Measurements from ENCODE around the gene SUN3.
A peak's percentile ranks its signal among the peaks of the same experiment; 100 is the strongest.
"Not testable (repeated sequence)": the region's sequence is repeated elsewhere in the genome, so short reads cannot be mapped to it uniquely, and the experiment has no call there.

Gene SUN3

DNA sequence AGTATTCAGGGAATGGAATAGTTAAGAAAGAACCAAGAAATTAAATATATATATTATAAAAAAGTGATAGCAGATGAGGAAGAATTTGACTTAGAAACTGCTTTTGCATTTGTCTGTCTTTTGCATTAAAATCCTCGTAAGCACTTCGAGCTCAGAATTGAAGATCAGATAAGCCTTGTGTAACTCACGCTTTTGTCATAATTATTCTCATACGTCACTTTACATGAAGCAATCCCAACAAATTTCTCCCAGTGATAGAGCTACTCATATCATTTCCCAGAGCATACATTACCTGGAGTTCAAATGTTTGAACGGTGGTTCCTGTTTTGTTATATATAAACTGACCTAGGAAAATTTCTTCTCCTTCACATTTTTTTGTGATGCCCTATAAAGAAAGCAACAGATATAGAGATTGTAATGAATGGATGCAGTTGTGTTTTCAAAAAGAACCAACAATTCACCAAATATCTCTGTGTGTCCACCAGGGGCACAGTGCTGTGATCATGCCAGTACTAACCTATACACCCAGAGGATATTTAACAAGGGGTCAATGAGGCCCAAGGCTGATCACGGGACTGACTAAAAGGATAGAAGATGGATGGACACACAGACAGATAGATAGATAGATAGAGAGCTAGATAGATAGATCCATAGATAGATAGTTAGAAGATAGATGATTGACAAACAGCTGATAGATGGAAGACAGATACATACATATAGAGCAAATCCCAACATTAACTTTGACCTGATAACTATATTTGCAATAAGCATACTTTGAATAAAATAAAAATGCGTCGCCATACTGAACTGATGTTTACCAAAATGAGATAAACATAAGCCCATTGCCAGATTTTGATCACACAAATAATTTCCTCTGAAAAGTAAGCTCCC lies 40.2 kb downstream of the SUN3 start:
- in situ Hi-C loops (cut with HindIII; ENCODE audit: low pct_unique_long_range_greater_than_20kb, low sequenced_read_pairs): no loop called here
- no peak for DNase-seq (ENCODE audit: low read depth in 1 of 2, low spot score in 1 of 2)
- no peak for TF ChIP-seq JUND (IDR thresholded peaks at IDR 0.05; ENCODE audit: low read depth)

DNA sequence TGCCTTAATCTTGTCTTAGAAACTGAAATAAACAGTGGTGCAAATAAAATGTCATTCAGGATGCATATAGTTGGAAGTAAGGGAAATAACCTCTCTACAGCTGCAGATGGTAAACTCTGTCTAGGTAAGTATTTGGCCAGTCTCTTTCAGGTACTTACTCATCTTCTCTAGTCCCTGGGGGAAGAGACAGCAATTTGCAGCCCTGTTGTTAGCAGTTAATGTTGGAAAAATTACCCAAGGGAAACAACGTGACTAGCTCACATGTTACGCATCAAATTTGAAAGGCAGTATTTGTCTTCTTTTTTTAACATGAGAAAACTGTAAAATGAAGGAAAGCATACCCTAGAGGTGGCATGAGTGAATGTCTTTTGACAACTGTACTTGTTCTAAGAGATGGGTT lies 46.3 kb downstream of the SUN3 start:
- TF ChIP-seq JUND (IDR thresholded peaks at IDR 0.05; ENCODE audit: low read depth): no peak
- no peak for DNase-seq (ENCODE audit: low read depth in 1 of 2, low spot score in 1 of 2)
- in situ Hi-C loops (cut with HindIII; ENCODE audit: low pct_unique_long_range_greater_than_20kb, low sequenced_read_pairs): no loop called here

DNA sequence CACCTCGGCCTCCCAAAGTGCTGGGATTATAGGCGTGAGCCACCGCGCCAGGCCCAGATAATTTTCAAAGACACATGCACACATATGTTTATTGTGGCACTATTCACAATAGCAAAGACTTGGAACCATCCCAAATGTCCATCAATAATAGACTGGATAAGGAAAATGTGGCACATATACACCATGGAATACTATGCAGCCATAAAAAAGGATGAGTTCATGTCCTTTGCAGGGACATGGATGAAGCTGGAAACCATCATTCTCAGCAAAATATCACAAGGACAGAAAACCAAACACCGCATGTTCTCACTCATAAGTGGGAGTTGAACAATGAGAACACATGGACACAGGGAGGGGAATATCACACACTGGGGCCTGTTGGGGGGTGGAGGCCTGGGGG lies 48.3 kb downstream of the SUN3 start:
- in situ Hi-C loops (cut with HindIII; ENCODE audit: low pct_unique_long_range_greater_than_20kb, low sequenced_read_pairs); DNase-seq (ENCODE audit: low read depth in 1 of 2, low spot score in 1 of 2): not testable (repeated sequence)

DNA sequence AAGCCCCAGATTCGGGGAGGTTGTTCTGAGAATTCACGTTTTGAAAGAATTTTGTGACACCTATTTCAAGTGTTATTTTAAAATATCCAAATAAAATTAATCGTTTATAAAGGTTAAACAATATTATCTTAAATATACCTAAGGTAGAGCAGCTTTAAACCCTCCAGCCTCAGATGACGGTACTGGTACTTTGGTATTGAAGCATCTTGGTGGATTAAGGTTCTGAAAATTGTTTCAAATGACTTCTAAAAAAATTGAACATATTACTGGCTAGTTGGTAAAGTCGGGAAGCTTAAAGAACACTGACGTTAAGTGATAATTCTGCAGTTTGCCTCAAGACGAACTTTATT lies 49.1 kb downstream of the SUN3 start:
- no peak for TF ChIP-seq JUND (IDR thresholded peaks at IDR 0.05; ENCODE audit: low read depth)
- DNase-seq (ENCODE audit: low read depth in 1 of 2, low spot score in 1 of 2): no peak
- in situ Hi-C loops (cut with HindIII; ENCODE audit: low pct_unique_long_range_greater_than_20kb, low sequenced_read_pairs): no loop called here

DNA sequence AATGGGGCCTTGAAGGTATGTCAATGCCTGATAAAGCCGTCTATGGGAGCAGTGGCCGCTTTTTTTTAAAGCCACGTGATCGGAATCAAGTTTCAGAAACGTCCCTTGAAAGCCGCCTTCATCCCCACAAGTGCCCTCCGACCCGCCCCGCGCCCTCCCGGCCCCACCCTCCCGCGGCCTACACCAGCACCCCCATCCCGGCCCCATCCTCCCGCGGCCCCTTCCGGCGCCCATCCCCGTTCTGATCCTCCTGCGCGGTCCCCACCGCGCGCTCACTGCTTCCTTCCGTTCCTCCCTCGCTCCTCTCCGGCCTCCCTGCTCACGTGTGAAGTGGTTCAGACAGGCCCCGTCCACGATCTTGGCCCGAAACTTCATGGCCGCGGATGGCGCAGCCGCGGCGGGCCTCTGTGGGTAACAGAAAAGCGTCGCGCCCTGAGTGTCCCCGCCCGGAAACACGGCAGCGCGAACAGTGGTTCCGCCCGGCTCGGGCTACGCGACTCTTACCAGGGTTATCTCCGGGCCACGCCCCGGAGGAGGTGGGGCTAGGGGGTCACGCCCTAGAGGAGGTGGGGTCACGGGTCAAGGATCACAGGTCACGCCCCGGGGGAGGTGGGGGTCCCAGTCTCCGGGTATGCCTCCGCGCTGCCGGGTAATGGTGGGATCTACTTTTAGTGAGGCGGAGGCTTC lies 49.6 kb downstream of the SUN3 start, which contains the start of gene HUS1:
Gene HUS1, minus strand, starts transcription at position 471 of the 687 bp plus-strand sequence. Its CDS starts 96 bp downstream, at position 375.
- in situ Hi-C loops (cut with HindIII; ENCODE audit: low pct_unique_long_range_greater_than_20kb, low sequenced_read_pairs): no loop called here
- peak; percentile 90 to 94 for DNase-seq (ENCODE audit: low read depth in 1 of 2, low spot score in 1 of 2)
- TF ChIP-seq JUND (IDR thresholded peaks at IDR 0.05; ENCODE audit: low read depth): no peak

DNA sequence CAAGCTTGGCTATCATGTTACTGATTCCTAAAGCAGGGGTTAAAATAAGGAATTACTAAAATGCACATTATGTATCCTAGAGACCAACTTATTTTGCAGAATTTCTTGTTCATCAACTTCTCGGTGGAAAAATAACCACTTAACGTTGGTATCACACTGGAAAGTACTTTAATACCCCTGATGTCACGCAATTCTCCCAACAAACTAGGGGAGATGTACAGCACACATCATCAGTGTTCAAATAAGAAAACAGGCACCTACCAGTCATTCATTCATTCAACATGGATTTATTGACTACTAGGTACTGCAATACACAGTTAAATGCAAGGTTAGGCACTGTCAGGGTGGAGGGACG lies 50.1 kb downstream of the SUN3 start:
- TF ChIP-seq JUND (IDR thresholded peaks at IDR 0.05; ENCODE audit: low read depth): no peak
- no peak for DNase-seq (ENCODE audit: low read depth in 1 of 2, low spot score in 1 of 2)
- in situ Hi-C loops (cut with HindIII; ENCODE audit: low pct_unique_long_range_greater_than_20kb, low sequenced_read_pairs): no loop called here

DNA sequence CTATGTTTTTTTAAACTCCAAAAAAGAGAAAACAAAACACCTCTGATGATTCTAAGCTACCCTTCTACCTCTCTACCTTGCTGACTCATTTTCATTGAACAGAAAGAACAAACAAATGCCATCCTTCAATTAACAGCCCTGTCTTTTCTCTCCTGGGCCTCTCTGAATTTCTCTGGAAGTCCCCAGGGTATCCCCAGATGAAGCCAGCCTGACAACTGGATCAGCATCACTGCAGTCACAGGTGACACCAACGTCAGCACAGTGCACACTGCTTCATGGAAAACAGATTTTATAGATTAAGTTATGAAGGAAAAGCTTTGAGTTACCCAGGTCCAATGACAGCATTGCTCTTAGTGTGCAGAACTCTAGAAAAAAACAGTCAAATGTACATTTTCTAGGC lies 55.2 kb downstream of the SUN3 start:
- TF ChIP-seq JUND (IDR thresholded peaks at IDR 0.05; ENCODE audit: low read depth): no peak
- in situ Hi-C loops (cut with HindIII; ENCODE audit: low pct_unique_long_range_greater_than_20kb, low sequenced_read_pairs): no loop called here
- DNase-seq (ENCODE audit: low read depth in 1 of 2, low spot score in 1 of 2): no peak

DNA sequence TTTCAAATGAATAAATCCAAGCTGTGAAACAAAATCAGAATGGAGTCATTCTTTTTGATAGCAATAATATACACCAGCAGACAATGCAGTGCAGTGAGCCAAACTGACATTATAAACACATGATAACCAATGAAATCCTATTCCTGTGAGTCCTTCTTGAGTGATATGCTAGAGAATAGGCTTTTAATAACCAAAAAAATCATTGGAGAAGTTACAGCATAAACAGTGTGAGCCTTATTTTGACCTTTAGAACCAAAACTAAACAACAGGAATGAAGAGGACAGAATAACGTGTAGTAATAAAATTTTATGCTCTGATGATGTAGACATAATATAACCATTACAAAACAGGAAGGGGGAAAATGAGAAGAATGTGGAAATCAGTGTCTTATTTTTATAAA lies 58.1 kb downstream of the SUN3 start:
- in situ Hi-C loops (cut with HindIII; ENCODE audit: low pct_unique_long_range_greater_than_20kb, low sequenced_read_pairs): no loop called here
- no peak for TF ChIP-seq JUND (IDR thresholded peaks at IDR 0.05; ENCODE audit: low read depth)
- no peak for DNase-seq (ENCODE audit: low read depth in 1 of 2, low spot score in 1 of 2)

DNA sequence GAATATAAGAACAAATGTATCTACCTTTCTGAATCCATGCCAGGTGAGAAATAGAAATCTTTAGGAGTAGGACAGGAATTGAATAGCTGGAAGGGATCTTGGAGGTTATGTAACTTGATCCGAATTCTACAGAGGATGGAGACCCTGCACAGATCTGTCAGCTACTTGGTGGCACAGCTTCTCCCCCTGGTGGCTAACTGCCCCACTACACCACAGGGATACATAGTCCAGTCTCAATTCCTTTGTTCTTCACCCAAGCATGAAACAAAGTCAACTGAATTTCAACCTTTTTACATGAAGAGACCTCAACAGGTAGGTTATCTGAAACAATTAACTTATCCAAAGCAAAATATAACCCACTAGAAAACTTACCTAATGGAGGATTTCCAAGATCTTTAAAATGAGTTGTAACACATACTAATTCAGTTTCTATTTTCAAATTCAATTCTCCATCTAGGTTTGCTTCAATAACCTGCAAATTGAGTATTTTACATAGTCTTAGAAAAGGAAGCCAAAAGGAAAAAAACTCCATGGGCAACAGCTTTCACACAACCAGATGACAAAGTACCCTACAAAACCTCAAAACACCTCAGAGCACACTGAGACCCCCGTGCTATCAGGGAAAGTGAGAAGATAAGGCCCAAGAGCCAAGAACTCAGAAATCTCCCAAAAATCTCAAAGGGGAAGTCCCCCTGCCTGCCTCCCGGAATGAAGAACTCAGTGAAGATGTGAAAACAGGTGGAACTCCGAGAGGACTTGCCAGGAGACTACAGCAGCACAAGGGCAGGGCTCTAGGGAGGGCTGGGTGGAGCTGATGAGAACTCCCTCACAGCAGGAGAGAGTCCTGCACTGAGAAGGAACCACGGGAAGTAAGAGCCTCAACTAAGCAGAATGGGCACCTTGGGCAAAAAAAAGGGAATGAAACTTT lies 59.8 kb downstream of the SUN3 start:
- peak; percentile 76 to 81 for DNase-seq (ENCODE audit: low read depth in 1 of 2, low spot score in 1 of 2)
- TF ChIP-seq JUND (IDR thresholded peaks at IDR 0.05; ENCODE audit: low read depth): no peak
- in situ Hi-C loops (cut with HindIII; ENCODE audit: low pct_unique_long_range_greater_than_20kb, low sequenced_read_pairs): no loop called here

DNA sequence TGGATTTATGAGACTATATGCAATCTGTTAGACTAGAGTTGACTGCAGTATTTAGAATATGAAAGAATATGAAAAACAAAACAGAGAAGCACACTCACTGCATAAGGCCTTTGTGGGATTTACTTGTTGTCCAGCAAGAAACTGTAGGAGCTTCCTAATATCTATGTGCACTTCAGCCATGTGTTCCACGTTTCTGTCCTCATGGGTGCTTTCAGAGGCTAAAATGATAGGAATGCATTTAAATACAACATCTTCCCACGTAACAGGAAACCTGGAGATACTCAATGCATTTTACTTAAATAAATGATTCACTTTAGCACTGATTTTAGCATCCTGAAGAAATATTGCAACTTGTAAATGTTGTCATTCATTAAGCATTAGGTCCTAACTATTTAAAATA lies 61.2 kb downstream of the SUN3 start:
- in situ Hi-C loops (cut with HindIII; ENCODE audit: low pct_unique_long_range_greater_than_20kb, low sequenced_read_pairs): no loop called here
- no peak for DNase-seq (ENCODE audit: low read depth in 1 of 2, low spot score in 1 of 2)
- no peak for TF ChIP-seq JUND (IDR thresholded peaks at IDR 0.05; ENCODE audit: low read depth)

DNA sequence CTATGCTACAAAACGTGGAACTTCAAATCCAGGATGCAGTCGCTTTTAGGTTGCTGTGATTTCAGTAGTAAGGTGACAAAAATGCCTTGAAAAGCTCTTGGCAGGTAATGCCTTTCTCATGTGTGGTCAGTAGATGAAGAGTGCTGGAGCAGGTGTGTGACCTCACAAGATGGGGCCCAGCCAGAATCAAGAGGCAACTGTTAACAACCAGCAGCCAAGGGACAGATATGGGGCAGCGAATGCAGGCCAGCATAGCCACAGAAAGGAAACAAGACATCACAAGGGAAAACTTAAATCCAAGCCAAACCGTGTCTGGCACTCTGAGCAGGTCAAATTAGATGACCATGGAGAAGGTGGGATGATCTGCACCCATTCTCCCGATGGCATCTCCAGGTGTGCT lies 61.8 kb downstream of the SUN3 start:
- in situ Hi-C loops (cut with HindIII; ENCODE audit: low pct_unique_long_range_greater_than_20kb, low sequenced_read_pairs): no loop called here
- no peak for TF ChIP-seq JUND (IDR thresholded peaks at IDR 0.05; ENCODE audit: low read depth)
- no peak for DNase-seq (ENCODE audit: low read depth in 1 of 2, low spot score in 1 of 2)

DNA sequence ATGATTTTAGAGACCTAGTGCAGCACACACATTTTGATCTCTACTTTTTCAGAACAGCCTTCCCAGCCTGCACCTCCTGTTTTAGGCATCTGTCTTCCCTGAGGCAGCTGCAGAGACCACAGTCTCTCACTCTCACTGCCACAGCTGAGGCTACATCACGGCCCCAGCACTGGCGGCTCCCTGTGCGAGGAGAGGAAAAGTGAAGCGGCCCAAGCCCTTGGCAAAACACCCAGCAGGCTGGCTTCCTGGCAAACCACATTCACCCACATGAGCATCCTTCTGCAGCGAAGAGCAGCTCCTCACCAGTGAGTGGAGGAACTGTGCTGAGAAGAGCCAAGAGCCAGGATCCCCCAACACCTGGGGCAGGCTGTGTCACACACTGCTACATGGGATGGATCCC lies 63.5 kb downstream of the SUN3 start:
- no peak for TF ChIP-seq JUND (IDR thresholded peaks at IDR 0.05; ENCODE audit: low read depth)
- in situ Hi-C loops (cut with HindIII; ENCODE audit: low pct_unique_long_range_greater_than_20kb, low sequenced_read_pairs): no loop called here
- no peak for DNase-seq (ENCODE audit: low read depth in 1 of 2, low spot score in 1 of 2)
